AML-193 (cell line): Measurements from ENCODE around the gene AKAP17A.

Experiments used
- DNase-seq, 2 experiments: peaks; one replicate each; lab custom pipeline; 2025; lab: John Stamatoyannopoulos, UW

The AKAP17A gene

GRCh38 chrX:1582686-1583437 lies 8.5 kb upstream of the AKAP17A start:
- peak; percentile 4 to 41 for DNase-seq

- no peak for DNase-seq
These were observed 7.0 kb upstream of the AKAP17A start for GRCh38 chrX:1584237-1585011.

GRCh38 chrX:1587161-1587560 lies 4.2 kb upstream of the AKAP17A start:
- no peak for DNase-seq

- DNase-seq: no peak
These were observed 1.9 kb upstream of the AKAP17A start for GRCh38 chrX:1589356-1590130.

- DNase-seq: no peak
These were observed 562 bp downstream of the AKAP17A start for GRCh38 chrX:1591863-1592469.

GRCh38 chrX:1592470-1593142 lies 1.2 kb downstream of the AKAP17A start:
- peak in 1 of 2 experiments; percentile 23 for DNase-seq

- DNase-seq: no peak
These were observed 2.2 kb downstream of the AKAP17A start for GRCh38 chrX:1593286-1594271.

GRCh38 chrX:1595711-1596060 lies 4.3 kb downstream of the AKAP17A start:
- DNase-seq: no peak

- DNase-seq: no peak
These were observed 5.4 kb downstream of the AKAP17A start for GRCh38 chrX:1596676-1597344.

GRCh38 chrX:1597345-1598020 lies 6.1 kb downstream of the AKAP17A start:
- DNase-seq: no peak

- DNase-seq: no peak
These were observed 6.8 kb downstream of the AKAP17A start for GRCh38 chrX:1598021-1598875.

- no peak for DNase-seq
These were observed 7.7 kb downstream of the AKAP17A start for GRCh38 chrX:1598876-1599790.

- DNase-seq: no peak
These were observed 8.5 kb downstream of the AKAP17A start for GRCh38 chrX:1599791-1600405.

- DNase-seq: no peak
These were observed 9.1 kb downstream of the AKAP17A start for GRCh38 chrX:1600406-1601050.

- no peak for DNase-seq
These were observed 9.8 kb downstream of the AKAP17A start for GRCh38 chrX:1601051-1601767.

- DNase-seq: no peak
These were observed 10.3 kb downstream of the AKAP17A start for GRCh38 chrX:1601768-1602085.
